ENCODE data around the gene SS18L1. TPM values are rescaled to one million over a fixed set of nuclear protein-coding genes. Genes with fewer than 3 reads are reported as not detected.

The SS18L1 gene
- total RNA-seq, 1 experiment from 2014 or later: 21.6 TPM

DNA sequence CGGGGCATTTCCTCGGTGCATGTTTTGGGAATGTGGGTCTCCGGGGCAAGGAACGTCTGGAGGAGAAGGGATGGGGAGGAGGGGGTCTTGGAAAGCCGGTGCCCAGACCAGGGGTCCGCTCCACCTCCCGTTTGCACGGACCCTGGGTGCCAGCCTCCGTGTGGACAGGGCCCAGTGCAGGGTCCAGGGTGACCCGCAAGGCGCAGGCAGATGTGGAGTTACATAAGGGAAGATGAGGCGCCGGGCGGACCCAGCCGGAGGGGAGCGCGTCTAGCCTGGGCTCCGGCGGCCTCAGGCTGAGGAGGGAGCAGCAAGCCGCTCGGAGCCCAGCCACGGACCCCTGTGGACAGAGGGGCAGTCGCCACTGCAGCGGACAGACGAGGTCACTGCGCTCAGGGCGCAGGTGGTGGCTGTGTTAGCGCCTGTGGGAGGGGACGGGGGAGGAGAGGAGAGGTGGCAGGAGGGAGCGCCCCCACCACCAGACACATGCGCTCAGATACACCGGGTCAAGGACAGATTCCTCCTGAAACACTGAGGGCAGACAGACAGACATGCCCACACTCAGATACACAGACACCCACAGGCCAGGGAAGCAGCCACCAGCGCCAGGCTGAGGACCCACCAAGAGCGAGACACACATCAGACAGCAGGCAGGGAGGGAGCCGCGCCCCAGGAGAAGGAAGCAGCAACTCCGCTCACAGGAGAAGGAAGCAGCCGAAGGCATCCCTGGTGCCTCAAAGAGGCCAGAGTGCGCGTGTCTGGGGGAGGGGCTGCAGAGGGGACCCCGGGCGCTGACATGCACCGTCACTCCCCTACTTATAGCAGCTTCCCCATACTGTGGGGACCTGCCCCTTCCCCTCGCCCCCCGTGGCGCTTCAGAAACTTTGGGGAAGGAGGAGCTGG lies 77.3 kb downstream of the SS18L1 start:
- 0 out of 4 replicates have a peak overlapping the region, but pooled peaks of 1 of the 2 experiments have one; percentile 1 for H3K4me3 ChIP-seq (ENCODE audit: low read depth in 2 of 2, low read length in 2 of 2)
- H3K4me1 ChIP-seq (ENCODE audit: control insufficient read depth, insufficient read depth, low read length): no peaks in the 10 kb centered on the region; the same call in 1 of the 2 replicates
- no peaks in the 10 kb centered on the region; the same call in 1 of the 2 replicates for H3K27me3 ChIP-seq (ENCODE audit: control insufficient read depth, insufficient read depth, low read length)
- TF ChIP-seq POLR2AphosphoS5 (IDR thresholded peaks at IDR 0.05; ENCODE audit: low read depth, low read length) (no peak), SIN3A (IDR thresholded peaks at IDR 0.05; ENCODE audit: borderline replicate concordance, insufficient read depth, low read depth, low read length) (no peak), TCF7L2 (IDR thresholded peaks at IDR 0.05; ENCODE audit: low read depth, low read length) (no peak)
- TF ChIP-seq, protein P1, sequence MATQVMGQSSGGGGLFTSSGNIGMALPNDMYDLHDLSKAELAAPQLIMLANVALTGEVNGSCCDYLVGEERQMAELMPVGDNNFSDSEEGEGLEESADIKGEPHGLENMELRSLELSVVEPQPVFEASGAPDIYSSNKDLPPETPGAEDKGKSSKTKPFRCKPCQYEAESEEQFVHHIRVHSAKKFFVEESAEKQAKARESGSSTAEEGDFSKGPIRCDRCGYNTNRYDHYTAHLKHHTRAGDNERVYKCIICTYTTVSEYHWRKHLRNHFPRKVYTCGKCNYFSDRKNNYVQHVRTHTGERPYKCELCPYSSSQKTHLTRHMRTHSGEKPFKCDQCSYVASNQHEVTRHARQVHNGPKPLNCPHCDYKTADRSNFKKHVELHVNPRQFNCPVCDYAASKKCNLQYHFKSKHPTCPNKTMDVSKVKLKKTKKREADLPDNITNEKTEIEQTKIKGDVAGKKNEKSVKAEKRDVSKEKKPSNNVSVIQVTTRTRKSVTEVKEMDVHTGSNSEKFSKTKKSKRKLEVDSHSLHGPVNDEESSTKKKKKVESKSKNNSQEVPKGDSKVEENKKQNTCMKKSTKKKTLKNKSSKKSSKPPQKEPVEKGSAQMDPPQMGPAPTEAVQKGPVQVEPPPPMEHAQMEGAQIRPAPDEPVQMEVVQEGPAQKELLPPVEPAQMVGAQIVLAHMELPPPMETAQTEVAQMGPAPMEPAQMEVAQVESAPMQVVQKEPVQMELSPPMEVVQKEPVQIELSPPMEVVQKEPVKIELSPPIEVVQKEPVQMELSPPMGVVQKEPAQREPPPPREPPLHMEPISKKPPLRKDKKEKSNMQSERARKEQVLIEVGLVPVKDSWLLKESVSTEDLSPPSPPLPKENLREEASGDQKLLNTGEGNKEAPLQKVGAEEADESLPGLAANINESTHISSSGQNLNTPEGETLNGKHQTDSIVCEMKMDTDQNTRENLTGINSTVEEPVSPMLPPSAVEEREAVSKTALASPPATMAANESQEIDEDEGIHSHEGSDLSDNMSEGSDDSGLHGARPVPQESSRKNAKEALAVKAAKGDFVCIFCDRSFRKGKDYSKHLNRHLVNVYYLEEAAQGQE (IDR thresholded peaks at IDR 0.05; ENCODE audit: insufficient read depth in 1 of 2, low read depth in 2 of 2, low read length in 1 of 2): no peak; a peak in 1 of 4 replicates
- TF ChIP-seq, protein P2, sequence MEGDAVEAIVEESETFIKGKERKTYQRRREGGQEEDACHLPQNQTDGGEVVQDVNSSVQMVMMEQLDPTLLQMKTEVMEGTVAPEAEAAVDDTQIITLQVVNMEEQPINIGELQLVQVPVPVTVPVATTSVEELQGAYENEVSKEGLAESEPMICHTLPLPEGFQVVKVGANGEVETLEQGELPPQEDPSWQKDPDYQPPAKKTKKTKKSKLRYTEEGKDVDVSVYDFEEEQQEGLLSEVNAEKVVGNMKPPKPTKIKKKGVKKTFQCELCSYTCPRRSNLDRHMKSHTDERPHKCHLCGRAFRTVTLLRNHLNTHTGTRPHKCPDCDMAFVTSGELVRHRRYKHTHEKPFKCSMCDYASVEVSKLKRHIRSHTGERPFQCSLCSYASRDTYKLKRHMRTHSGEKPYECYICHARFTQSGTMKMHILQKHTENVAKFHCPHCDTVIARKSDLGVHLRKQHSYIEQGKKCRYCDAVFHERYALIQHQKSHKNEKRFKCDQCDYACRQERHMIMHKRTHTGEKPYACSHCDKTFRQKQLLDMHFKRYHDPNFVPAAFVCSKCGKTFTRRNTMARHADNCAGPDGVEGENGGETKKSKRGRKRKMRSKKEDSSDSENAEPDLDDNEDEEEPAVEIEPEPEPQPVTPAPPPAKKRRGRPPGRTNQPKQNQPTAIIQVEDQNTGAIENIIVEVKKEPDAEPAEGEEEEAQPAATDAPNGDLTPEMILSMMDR (IDR thresholded peaks at IDR 0.05): no peak
- no peak overlapping the region for H3K27ac ChIP-seq (ENCODE audit: low read length)
- BruUV-seq (replicated peaks): no TSS peak
- DNase-seq (ENCODE audit: low read depth, low spot score): no peak
- CTCF ChIA-PET: no interaction called here
- ATAC-seq: no peak
- intact Hi-C loops (cut with micrococcal nuclease; ENCODE audit: unreplicated experiment): no loop called here
- in situ Hi-C loops (cut with HindIII; ENCODE audit: low pct_unique_long_range_greater_than_20kb, low sequenced_read_pairs): no loop called here
- no peaks in the 10 kb centered on the region for H3K36me3 ChIP-seq (ENCODE audit: control insufficient read depth, insufficient read depth, low read length)
- POLR2A ChIA-PET: no interaction called here
- H3K9me3 ChIP-seq (ENCODE audit: control insufficient read depth, insufficient read depth, low read depth, low read length): no peaks in the 10 kb centered on the region

DNA sequence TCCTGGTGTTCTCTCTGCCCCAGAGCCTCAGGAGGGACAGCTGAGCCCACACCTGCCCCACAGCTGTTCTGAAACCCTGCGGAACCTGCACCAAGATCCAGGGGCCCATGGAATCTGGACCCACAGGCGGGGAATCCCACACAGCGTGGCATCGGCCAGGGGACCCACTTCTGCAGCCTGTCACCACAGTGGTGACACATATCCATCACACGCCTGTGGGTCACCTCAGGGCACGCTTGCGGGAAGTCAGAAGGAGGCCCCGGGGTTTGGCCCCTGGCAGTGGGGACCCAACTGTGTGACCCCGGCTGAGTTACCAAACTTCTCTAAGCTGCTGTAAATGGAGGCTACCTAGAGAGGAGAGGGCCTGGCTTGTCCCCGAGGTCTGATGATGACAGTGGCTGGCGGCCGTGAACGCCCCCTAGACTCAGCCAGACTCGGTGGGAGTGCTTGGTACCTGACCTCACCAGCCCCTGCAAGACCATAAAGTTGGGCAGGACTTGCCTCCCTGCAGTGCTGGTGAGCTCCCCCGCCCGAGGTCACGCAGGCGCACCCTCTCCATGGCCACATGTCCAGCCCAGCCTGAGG lies 78.8 kb downstream of the SS18L1 start:
- intact Hi-C loops (cut with micrococcal nuclease; ENCODE audit: unreplicated experiment) (no loop called here), in situ Hi-C loops (cut with HindIII; ENCODE audit: low pct_unique_long_range_greater_than_20kb, low sequenced_read_pairs) (no loop called here)
- Histone ChIP-seq H3K4me1 (ENCODE audit: control insufficient read depth, insufficient read depth, low read length) (no peaks in the 10 kb centered on the region; the same call in 1 of the 2 replicates), H3K27me3 (ENCODE audit: control insufficient read depth, insufficient read depth, low read length) (no peaks in the 10 kb centered on the region; the same call in 1 of the 2 replicates), H3K27ac (ENCODE audit: low read length) (no peak overlapping the region), H3K4me3 (ENCODE audit: low read depth in 2 of 2, low read length in 2 of 2) (no peak overlapping the region), H3K9me3 (ENCODE audit: control insufficient read depth, insufficient read depth, low read depth, low read length) (no peaks in the 10 kb centered on the region), H3K36me3 (ENCODE audit: control insufficient read depth, insufficient read depth, low read length) (no peaks in the 10 kb centered on the region)
- TF ChIP-seq, protein P2 (IDR thresholded peaks at IDR 0.05): no peak
- TF ChIP-seq TCF7L2 (IDR thresholded peaks at IDR 0.05; ENCODE audit: low read depth, low read length) (no peak), POLR2AphosphoS5 (IDR thresholded peaks at IDR 0.05; ENCODE audit: low read depth, low read length) (no peak), SIN3A (IDR thresholded peaks at IDR 0.05; ENCODE audit: borderline replicate concordance, insufficient read depth, low read depth, low read length) (no peak)
- TF ChIP-seq, protein P1 (IDR thresholded peaks at IDR 0.05; ENCODE audit: insufficient read depth in 1 of 2, low read depth in 2 of 2, low read length in 1 of 2): no peak
- CTCF ChIA-PET: no interaction called here
- BruUV-seq (replicated peaks): no TSS peak
- no peak for DNase-seq (ENCODE audit: low read depth, low spot score)
- no peak for ATAC-seq
- POLR2A ChIA-PET: no interaction called here

Measured in Panc1 (cell line).